DOHH2 (cell line): ENCODE measurements around the gene GLIS2.

Experiments
- EZH2phosphoT487 ChIP-seq: fragments of 200-600 bp; sonication (generic); IDR thresholded peaks from 2 replicates; pipeline ENCODE4 v1.6.1; 2017; ENCODE audit warnings: borderline replicate concordance, mild to moderate bottlenecking, antibody characterized with exemption, low read length, moderate library complexity, mixed read lengths
- TF ChIP-seq, protein P1 (sequence below): fragments of 200-600 bp; sonication (generic); IDR thresholded peaks from one replicate; pipeline ENCODE4 v1.5.1; 2014; ENCODE audit warnings: antibody characterized with exemption, mild to moderate bottlenecking, low read depth, low read length; ENCODE audit not compliant: poor library complexity, severe bottlenecking

DNA sequence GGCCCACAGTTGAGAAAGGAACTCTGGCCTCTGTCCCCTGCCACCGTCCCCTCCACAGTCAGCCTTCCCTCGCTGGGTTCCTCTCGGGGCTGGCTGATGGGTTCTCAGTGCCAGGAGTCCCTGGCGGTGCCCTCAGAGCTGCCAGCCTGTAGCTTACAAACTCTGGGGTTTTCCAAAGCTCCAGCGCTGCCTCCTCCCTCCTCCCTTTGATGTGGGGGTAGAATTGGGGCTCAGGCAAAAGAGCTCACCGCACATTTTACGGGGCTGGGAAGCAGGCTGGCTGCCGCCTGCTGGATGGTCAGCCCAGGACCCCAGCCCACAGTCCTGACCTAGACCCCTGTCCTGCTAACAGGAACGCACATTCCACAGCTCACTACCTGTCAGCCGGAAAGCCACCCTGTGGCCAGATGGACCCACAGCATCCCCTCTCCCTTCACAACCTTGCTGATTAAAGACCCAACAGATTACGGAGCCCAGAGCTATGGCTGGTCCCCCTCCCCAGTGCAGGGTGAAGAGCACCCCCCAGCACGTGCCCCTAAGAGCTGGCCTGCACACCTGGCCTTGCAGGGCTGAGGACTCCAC lies 61.8 kb downstream of the GLIS2 start:
- TF ChIP-seq, protein P1, sequence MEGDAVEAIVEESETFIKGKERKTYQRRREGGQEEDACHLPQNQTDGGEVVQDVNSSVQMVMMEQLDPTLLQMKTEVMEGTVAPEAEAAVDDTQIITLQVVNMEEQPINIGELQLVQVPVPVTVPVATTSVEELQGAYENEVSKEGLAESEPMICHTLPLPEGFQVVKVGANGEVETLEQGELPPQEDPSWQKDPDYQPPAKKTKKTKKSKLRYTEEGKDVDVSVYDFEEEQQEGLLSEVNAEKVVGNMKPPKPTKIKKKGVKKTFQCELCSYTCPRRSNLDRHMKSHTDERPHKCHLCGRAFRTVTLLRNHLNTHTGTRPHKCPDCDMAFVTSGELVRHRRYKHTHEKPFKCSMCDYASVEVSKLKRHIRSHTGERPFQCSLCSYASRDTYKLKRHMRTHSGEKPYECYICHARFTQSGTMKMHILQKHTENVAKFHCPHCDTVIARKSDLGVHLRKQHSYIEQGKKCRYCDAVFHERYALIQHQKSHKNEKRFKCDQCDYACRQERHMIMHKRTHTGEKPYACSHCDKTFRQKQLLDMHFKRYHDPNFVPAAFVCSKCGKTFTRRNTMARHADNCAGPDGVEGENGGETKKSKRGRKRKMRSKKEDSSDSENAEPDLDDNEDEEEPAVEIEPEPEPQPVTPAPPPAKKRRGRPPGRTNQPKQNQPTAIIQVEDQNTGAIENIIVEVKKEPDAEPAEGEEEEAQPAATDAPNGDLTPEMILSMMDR, result peak; percentile 16
- TF ChIP-seq EZH2phosphoT487, result no peak
